Endothelial cell of hepatic sinusoid (primary cell): Measurements from ENCODE around the gene DSG2.

Source experiments
- in situ Hi-C: cut with HindIII; loops from 2 replicates; pipeline ENCODE4 v1.10.0; 2017; ENCODE audit warnings: low sequenced_read_pairs

The DSG2 gene

GRCh38 chr18:31551883-31552282, 53.9 kb downstream of the DSG2 start:
- in situ Hi-C loops: no loop called here

DNA sequence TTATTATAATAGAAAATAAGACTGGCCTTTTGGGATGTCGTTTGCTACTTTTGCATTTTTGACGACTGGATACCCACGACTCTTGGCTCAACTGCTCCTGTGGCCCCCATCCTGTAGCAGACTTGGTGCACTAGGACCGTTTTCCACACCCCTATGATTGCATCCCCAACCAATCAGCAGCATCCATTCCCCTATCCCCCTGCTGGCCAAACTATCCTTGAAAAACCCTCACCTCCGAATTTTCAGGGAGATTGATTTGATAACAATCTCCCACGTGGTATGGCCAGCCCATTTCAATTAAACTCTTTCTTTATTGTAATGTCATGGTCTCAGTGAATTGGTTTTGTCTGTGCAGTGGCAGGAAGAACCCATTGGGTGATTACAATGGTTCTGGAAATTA, 55.8 kb downstream of the DSG2 start:
- in situ Hi-C loops: no loop called here

GRCh38 chr18:31554776-31555175, 56.8 kb downstream of the DSG2 start:
- in situ Hi-C loops: no loop called here

DNA sequence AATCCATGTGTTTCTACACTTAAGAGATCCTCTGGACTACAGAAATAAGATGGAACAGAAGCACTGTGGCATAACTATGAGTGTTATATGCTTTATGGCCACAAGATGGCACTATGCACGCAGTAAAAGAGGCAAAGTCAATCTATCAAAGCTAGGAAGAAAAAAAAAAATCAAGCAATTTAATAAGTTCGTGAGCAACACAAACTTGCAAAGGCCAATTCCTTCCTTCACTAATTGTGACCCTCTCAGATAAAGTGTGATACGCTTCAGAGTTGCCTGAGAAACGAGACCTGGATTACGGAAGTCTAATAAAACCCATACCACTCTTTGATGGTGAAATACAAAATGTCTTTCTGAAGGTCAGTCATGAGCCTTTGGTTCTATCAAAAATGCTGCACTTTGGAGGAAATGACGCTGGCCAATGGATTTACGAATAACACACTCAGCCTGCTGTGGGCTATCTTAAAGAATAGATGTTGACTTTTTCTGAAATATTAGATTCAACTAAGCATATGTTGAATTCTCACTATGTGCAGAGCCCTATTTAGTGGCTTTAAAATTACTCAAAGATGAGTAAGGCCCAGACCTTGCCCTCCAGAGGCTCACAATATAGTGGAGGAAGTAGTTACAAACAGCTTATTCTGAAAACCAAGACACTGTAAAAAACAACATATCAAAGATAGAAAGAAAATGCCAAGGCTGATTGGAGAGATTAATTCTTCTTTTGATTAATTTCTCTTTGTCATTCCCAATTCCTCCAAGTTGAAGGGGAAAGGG, 58.2 kb downstream of the DSG2 start:
- in situ Hi-C loops: no loop called here

DNA sequence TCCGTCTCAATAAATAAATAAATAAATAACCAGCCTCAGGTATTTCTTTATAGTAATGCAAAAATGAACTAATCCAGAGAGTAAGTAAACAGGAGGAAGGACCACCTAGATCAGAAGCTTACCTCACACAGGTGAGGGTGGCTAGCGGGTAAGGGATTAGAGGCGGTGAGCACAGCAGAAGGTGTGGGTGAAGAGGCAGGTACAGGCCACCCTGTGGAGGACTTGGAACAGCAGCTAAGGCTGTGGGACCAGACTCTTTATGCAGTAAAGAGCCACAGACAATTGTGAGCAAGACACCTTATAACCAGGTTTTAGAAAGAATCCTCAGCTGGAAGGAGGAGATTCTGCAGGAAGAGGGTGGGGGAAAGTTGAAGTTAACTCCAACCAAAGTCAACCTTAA, 59.5 kb downstream of the DSG2 start:
- in situ Hi-C loops: no loop called here

DNA sequence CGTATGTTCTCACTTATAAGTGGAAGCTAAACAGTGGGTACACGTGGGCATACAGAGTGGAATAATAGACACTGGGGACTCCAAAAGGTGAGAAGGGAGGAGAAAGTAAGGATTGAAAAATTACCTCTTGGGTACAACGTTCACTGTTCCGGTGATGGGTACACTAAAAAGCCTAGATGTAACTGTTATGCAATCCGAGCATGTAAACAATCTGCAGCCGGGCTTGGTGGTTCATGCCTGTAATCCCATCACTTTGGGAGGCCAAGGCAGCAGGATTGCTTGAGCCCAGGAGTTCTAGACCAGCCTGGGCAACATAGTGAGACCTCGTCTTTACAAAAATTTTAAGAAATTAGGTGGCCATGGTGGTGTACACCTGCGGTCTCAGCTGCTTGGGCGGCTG, 60.6 kb downstream of the DSG2 start:
- in situ Hi-C loops: no loop called here

DNA sequence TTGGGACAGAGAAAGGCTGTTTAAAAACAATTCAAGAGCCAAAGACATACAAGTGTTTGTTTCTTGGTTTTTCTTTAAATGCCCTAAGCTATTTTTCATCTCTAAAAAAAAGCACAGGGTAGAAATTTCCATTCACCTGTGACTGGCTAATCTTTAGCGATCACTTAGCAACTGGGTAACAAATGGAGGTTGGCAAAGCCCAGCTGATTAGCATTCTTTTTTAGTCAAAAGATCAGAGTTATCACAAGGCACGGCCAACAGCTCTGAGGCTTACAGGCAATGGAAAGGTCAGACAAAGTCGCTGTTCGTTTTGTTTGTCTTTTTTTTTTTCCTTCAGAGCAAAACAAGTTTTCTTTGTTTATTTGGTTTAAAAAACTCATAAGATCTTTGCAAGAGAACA, 64.7 kb downstream of the DSG2 start:
- in situ Hi-C loops: loop anchor here (5.0 to 10.0 kb wide), 2 partner anchors 160 to 252 kb away; no protein-coding TSS in a partner anchor

DNA sequence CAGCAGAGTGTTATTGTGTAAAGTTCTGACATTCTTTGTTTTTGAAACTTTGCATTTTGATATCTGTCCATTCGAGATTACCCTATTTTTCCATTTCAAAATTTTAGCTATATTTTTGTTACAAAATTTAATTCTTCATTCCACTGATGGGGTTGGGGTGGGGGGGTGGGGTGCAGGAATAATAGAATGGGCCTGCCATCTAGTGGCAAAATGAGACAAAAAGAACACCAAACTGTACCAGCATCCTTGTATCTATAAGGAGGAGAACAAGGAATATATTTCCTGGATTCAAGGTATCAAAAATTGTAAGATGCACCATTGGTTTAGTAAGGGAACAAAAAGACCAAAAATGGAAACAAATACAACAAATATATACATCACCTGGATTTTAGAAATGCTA, 65.8 kb downstream of the DSG2 start:
- in situ Hi-C loops: loop anchor here (5.0 to 10.0 kb wide), 2 partner anchors 159 to 251 kb away; no protein-coding TSS in a partner anchor

DNA sequence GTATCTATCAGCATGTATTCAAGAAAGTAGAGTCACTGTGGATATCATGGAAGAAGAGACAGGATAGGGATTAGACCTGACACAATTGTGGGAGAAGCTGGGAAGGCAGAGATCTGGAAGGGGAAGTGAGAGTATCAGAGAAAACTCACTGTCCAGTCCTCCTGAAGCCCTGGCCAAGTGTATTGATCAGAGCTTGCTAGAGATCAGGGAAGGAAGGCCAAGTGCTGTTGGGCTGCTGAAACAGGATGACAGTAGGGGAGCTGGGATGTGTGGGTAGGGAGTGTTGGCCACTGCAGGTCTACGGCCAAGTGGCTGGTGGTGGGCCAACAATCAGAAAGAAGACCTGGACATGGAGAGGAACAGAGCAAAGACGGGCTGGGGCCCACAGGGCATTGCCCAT, 67.4 kb downstream of the DSG2 start:
- in situ Hi-C loops: loop anchor here (10.0 kb wide), 1 partner anchor 249 kb away; no protein-coding TSS in a partner anchor

DNA sequence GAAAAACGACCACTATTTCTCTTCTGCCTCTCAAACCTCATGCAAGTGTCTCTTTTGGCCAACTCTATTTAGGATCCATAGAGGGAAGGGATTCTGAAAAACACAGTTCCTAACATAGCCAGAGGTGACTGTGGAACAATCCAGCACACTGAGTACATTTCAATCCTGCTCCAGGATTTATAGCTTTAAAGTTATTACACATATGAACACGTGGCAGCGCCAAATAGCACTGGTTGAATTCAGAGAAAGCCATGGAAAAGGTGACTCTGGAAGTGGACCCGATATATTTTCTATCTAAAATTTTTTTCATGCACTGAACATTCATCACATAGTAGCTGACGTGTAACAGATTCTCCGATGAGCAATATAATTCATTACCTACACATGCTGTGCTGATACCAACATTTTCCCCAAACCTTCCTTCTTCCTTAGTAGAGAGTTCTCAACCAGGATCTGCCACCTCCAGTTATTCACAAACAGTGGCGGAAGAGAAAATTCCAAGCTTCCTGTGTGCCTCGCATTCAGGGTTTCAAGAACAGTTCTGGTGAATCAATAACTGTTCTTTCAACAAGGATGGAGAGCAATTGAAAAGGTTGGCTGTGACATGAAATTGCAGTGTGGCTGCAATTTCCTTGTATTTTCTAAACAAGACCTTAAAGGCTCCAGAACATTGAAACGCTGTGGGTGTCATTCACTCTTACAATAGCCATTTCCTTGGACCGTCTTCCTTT, 68.0 kb downstream of the DSG2 start:
- in situ Hi-C loops: loop anchor here (10.0 kb wide), 1 partner anchor 249 kb away; no protein-coding TSS in a partner anchor

DNA sequence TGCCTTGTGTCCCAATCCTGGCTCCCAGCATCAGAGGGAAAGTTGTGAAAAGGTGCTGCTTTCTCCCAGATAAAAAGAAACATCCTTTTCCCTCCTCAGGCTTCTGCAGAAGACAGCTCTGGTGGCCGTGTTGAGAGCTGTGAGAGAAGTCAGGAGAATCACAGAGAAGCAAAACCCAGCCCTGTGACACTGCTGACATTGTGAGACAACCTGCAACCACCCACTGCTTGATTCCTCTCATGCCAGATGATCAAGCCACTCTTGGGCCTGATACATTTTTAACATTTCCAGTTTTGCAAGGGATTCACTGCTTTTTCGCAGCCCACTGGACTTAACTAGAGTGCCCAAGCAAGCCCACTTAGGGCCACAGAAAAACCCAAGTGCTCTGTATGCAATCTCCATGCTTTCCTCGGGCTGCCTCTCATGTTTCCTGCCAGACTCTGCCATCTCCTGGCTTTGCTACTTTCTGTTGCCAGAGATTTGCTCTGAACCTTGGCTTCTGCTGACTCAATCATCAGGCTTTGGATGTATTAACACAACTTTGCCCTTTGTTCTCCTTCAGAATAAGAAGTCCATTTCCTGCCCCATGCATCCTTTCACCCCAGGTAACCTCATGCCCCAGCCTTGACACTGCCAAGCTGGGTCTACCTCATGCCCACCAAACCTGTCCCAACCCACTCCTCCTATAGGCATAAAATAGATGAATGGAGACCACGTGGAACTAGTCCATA, 68.8 kb downstream of the DSG2 start:
- in situ Hi-C loops: loop anchor here (10.0 kb wide), 1 partner anchor 248 kb away; no protein-coding TSS in a partner anchor

DNA sequence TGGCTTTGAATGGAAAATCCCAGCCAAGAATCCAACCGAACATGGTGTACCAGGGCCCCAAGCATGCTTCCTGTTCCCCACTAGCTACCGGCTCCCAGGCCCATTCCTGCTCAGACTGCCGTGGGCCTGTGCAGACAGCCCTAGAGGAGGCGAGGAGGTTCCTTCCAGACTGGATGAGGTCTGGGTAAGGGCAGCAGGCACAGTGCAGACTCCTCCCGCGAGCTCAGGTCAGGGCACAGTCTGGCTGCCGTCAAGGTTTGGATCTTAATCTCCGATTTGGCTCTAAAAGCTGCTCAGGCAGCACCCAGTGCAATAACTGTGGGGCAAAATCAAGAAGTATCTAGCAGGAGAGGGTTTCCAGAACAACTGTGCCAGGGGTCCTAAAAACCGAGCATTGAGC, 74.4 kb downstream of the DSG2 start:
- in situ Hi-C loops: no loop called here

- in situ Hi-C loops: no loop called here
Measured at GRCh38 chr18:31573051-31573450, 75.1 kb downstream of the DSG2 start.

- in situ Hi-C loops: no loop called here
Measured at GRCh38 chr18:31574359-31574758, 76.4 kb downstream of the DSG2 start.

DNA sequence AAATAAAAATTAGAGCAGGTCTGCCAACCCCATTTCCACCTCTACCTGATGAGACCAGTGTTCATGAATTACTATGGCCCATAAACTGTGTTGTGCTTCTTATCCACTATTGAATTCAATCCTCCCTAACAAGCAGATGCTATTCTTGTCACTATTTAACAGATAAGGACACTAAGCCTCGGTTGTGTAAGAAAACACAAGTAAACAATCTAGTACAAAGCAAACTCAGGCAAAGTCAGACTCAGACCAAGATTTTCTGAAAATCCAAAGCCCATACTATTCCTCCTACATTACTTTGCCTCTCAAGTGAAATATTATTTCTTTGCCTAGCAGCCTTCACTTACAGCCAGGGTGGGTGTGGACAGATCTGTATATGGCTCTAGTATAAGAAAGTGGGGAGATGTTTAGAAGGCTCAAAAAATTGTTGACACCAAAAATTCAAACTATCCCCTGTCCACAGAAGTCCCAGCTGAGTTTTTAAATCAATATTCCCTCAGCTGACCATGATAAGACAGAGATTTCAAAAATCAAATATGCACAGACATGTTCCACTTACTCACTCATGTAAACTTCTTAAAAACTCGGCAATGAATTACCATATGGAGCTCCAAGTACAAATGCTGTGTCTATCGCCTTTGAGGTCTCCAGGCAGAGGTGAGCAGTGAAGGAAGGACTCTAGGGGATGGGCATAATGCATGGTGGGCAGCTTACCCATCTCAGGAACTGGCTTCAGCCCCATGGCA, 77.7 kb downstream of the DSG2 start:
- in situ Hi-C loops: no loop called here

DNA sequence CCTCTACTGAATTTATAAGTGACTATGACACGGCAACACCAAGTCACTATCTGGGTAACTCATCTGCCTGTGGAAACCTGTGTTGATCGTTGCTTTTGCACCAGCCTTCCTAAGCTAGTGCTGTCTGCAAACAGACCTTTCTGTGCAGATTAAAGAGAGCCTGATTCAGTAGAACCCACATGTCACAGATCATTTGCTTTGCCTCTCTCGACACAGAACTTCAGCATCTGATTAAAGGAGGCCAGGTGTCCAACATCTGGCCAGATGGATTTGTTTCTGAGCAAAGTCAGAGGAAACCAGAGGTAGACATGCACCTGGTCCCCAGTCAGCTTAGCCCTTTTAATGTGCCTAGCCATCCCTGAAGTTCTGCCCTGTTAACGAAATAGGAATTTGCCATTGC, 78.7 kb downstream of the DSG2 start:
- in situ Hi-C loops: no loop called here

- in situ Hi-C loops: no loop called here
Measured at GRCh38 chr18:31577195-31577594, 79.2 kb downstream of the DSG2 start.

GRCh38 chr18:31578126-31578525, 80.1 kb downstream of the DSG2 start:
- in situ Hi-C loops: no loop called here

GRCh38 chr18:31579375-31579774, 81.4 kb downstream of the DSG2 start:
- in situ Hi-C loops: no loop called here

GRCh38 chr18:31581498-31582197, 83.7 kb downstream of the DSG2 start:
- in situ Hi-C loops: no loop called here
